ENCODE results near the gene MANF.

MANF gene

GRCh38 chr3:51436998-51437639 lies 52.0 kb downstream of the MANF start:
- DNase-seq (ENCODE audit: low read depth): no peak

All from CMK (cell line).